Activated CD4-positive, alpha-beta T cell treated with anti-CD3 and anti-CD28 coated beads, Interleukin-2, amount 10 ng/mL, durations not matched to agents 7 days and 5 days (primary cell): ENCODE measurements around the gene ELOVL2. TPM values are rescaled to one million over a fixed set of nuclear protein-coding genes. Genes with fewer than 3 reads are reported as not detected.

Experiments used
- CTCF ChIA-PET: fragments of 350-600 bp; sonication (Branson Sonifier 250); formaldehyde crosslinking; loops from one replicate; lab custom pipeline; 2021; ENCODE audit warnings: antibody characterized with exemption; lab: Charles Lee
- POLR2A ChIA-PET: fragments of 350-600 bp; sonication (Branson Sonifier 250); formaldehyde crosslinking; loops from one replicate; lab custom pipeline; 2021; ENCODE audit warnings: antibody characterized with exemption; lab: Charles Lee
- DNase-seq: peaks from one replicate; pipeline ENCODE4 v3.0.0-alpha.2; 2020
- H3K27ac Mint-ChIP-seq: one replicate; pipeline ENCODE4 v1.8.0; 2021; ENCODE audit warnings: mild to moderate bottlenecking, moderate library complexity, mixed read lengths
- H3K27me3 Mint-ChIP-seq: one replicate; pipeline ENCODE4 v1.8.0; 2021; ENCODE audit warnings: mixed read lengths
- H3K36me3 Mint-ChIP-seq: one replicate; pipeline ENCODE4 v1.8.0; 2021; ENCODE audit warnings: low read depth, mixed read lengths
- H3K4me1 Mint-ChIP-seq: one replicate; pipeline ENCODE4 v1.8.0; 2021; ENCODE audit warnings: mixed read lengths
- H3K4me3 Mint-ChIP-seq: one replicate; pipeline ENCODE4 v1.8.0; 2021; ENCODE audit warnings: mild to moderate bottlenecking, moderate library complexity, mixed read lengths
- H3K9me3 Mint-ChIP-seq: one replicate; pipeline ENCODE4 v1.8.0; 2021; ENCODE audit warnings: mixed read lengths
- total RNA-seq, 2 experiments: library from RNA; stranded (reverse); gene quantifications; one replicate each; pipeline ENCODE4 v1.2.3, GENCODE V29; 2021

The ELOVL2 gene
- total RNA-seq, 2 experiments from 2014 or later = not detected

GRCh38 chr6:10957414-10957886 lies 86.7 kb downstream of the ELOVL2 start:
- no peaks in the 10 kb centered on the region for H3K4me1 Mint-ChIP-seq
- ChIA-PET POLR2A (no interaction called here), CTCF (no interaction called here)
- DNase-seq = no peak
- H3K36me3 Mint-ChIP-seq = no peaks in the 10 kb centered on the region
- no peak overlapping the region for H3K27ac Mint-ChIP-seq
- H3K4me3 Mint-ChIP-seq = no peak overlapping the region
- peaks cover 14% of the 10 kb centered on the region for H3K27me3 Mint-ChIP-seq
- H3K9me3 Mint-ChIP-seq = no peaks in the 10 kb centered on the region

- H3K27me3 Mint-ChIP-seq = peaks cover 12% of the 10 kb centered on the region
- no peak overlapping the region for H3K27ac Mint-ChIP-seq
- ChIA-PET CTCF (no interaction called here), POLR2A (no interaction called here)
- no peak overlapping the region for H3K4me3 Mint-ChIP-seq
- H3K4me1 Mint-ChIP-seq = no peaks in the 10 kb centered on the region
- H3K36me3 Mint-ChIP-seq = no peaks in the 10 kb centered on the region
- no peak for DNase-seq
- no peaks in the 10 kb centered on the region for H3K9me3 Mint-ChIP-seq
These were observed 87.3 kb downstream of the ELOVL2 start for GRCh38 chr6:10956776-10957175.

- H3K36me3 Mint-ChIP-seq = no peaks in the 10 kb centered on the region
- H3K4me3 Mint-ChIP-seq = no peak overlapping the region
- H3K9me3 Mint-ChIP-seq = no peaks in the 10 kb centered on the region
- peak; percentile 72 for DNase-seq
- no peak overlapping the region for H3K27ac Mint-ChIP-seq
- ChIA-PET POLR2A (no interaction called here), CTCF (interaction anchor here (0.7 to 1.6 kb wide), 8 partner anchors 8 to 628 kb away, joined by 3 to 5 read pairs (median 3); no protein-coding TSS in a partner anchor)
- H3K4me1 Mint-ChIP-seq = no peaks in the 10 kb centered on the region
- peaks cover 10% of the 10 kb centered on the region for H3K27me3 Mint-ChIP-seq
These were observed 89.5 kb downstream of the ELOVL2 start for GRCh38 chr6:10954590-10955010.

DNA sequence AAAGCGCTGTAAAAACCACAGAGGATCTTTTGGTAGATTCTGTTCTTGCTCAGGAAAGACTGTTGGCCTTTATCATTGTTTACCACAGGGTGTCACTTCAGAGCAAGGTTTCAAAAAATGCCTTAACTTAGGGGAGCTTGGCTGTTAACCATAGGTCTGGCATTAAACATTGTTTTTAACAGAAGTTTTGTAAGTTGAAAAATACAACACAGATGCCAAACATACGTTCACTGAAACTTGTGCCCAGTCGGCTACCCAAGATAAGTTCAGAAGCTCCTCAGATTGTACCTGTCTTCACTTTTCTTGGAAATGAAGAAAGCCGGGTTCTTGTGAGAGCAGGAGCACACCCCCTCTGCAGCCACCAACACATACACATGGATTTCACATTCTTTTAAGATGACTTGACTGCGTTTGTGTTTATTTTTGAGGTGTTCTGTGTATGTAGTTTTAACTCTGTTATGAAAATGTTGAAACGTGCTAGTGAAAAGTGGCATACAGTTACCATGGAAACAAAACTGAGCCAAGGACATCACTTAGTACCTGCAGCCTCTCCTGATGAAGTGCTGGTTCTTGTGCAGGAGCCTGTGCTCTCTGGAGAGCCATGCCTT lies 92.3 kb downstream of the ELOVL2 start:
- POLR2A ChIA-PET = no interaction called here
- Mint-ChIP-seq H3K36me3 (no peaks in the 10 kb centered on the region), H3K27me3 (peaks cover 16% of the 10 kb centered on the region), H3K4me3 (no peak overlapping the region), H3K9me3 (no peaks in the 10 kb centered on the region), H3K4me1 (no peaks in the 10 kb centered on the region), H3K27ac (no peak overlapping the region)
- CTCF ChIA-PET = no interaction called here
- no peak for DNase-seq

GRCh38 chr6:10949579-10950490 lies 94.3 kb downstream of the ELOVL2 start:
- no peak overlapping the region for H3K27ac Mint-ChIP-seq
- H3K9me3 Mint-ChIP-seq = no peaks in the 10 kb centered on the region
- H3K36me3 Mint-ChIP-seq = no peaks in the 10 kb centered on the region
- peaks cover 21% of the 10 kb centered on the region for H3K27me3 Mint-ChIP-seq
- H3K4me3 Mint-ChIP-seq = no peak overlapping the region
- no peaks in the 10 kb centered on the region for H3K4me1 Mint-ChIP-seq
- no peak for DNase-seq
- ChIA-PET CTCF (no interaction called here), POLR2A (no interaction called here)

DNA sequence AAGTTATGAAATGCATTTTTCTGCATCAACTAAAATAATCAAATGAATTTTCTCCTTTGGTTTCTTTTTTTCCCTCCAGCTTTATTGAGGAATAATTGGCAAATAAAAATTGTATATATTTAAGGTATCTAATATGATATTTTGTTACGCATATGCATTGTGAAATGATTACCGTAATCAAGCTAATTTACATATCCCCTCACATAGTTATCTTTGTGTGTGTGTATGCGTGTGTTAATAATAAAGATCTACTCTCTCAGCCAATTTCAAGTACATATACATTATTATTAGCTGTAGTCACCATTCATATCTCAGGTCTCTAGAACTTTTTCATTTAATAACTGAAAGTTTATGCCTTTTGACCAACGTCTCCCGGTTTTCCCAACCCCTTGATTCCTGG lies 96.1 kb downstream of the ELOVL2 start:
- Mint-ChIP-seq H3K9me3 (no peaks in the 10 kb centered on the region), H3K27me3 (peaks cover 25% of the 10 kb centered on the region), H3K4me3 (no peak overlapping the region), H3K4me1 (no peaks in the 10 kb centered on the region), H3K27ac (no peak overlapping the region), H3K36me3 (no peaks in the 10 kb centered on the region)
- no peak for DNase-seq
- CTCF ChIA-PET = no interaction called here
- POLR2A ChIA-PET = no interaction called here

DNA sequence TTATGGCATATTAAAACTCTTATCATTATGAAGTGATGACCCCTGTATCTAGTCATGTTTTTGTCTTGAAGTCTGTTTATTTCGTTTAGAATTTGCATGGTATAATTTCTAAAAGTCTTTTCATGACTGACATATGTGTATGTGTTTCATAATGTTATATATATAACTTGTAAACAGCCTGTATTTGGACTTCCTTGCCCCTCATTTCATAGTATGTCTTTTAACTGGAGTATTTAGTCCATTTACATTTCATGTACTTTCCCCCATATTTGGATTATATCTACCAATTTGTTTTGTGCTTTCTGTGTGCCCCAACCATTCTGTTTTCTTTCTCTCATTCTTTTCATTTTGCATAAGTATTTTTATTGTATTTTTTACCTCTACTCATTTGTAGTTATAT lies 98.3 kb downstream of the ELOVL2 start:
- Mint-ChIP-seq H3K4me1 (no peaks in the 10 kb centered on the region), H3K4me3 (no peak overlapping the region), H3K27me3 (peaks cover 26% of the 10 kb centered on the region), H3K27ac (no peak overlapping the region), H3K9me3 (no peaks in the 10 kb centered on the region), H3K36me3 (no peaks in the 10 kb centered on the region)
- no peak for DNase-seq
- ChIA-PET POLR2A (no interaction called here), CTCF (no interaction called here)

DNA sequence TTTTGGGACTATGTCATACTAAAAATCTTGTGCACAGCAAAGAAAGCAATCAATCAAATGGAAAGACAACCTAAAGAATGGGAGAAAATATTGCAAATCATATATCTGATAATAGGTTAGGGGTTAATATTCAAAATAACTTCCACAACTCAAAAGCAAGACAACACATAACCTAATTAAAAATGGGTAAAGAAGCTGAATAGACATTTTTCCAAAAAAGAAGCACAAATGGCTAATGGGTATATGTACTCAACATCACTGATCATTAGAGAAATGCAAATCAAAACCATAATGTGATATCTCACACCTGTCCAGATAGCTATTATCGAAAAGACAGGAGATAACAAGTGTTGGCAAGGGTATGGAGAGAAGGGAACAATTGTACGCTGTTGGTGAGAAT lies 104.3 kb downstream of the ELOVL2 start:
- ChIA-PET POLR2A (no interaction called here), CTCF (no interaction called here)
- DNase-seq = no peak
- no peaks in the 10 kb centered on the region for H3K9me3 Mint-ChIP-seq
- no peaks in the 10 kb centered on the region for H3K36me3 Mint-ChIP-seq
- H3K27me3 Mint-ChIP-seq = peaks cover 26% of the 10 kb centered on the region
- H3K4me1 Mint-ChIP-seq = no peaks in the 10 kb centered on the region
- no peak overlapping the region for H3K27ac Mint-ChIP-seq
- no peak overlapping the region for H3K4me3 Mint-ChIP-seq

GRCh38 chr6:10933126-10933525 lies 111.0 kb downstream of the ELOVL2 start:
- Mint-ChIP-seq H3K9me3 (no peaks in the 10 kb centered on the region), H3K4me3 (no peak overlapping the region), H3K36me3 (no peaks in the 10 kb centered on the region), H3K27ac (no peak overlapping the region), H3K27me3 (peaks cover 12% of the 10 kb centered on the region), H3K4me1 (no peaks in the 10 kb centered on the region)
- no peak for DNase-seq
- POLR2A ChIA-PET = no interaction called here
- CTCF ChIA-PET = no interaction called here

Other genes with a start within 250 kb of the ELOVL2 start
- gene MAK, start 205.8 kb downstream of the ELOVL2 start, total RNA-seq = under 1 TPM in 1 of 2 experiments, not detected in 1; 0.07 TPM
- gene GCM2, start 162.3 kb downstream of the ELOVL2 start, total RNA-seq = not detected
- gene SYCP2L, start 157.3 kb downstream of the ELOVL2 start, total RNA-seq = under 1 TPM; 0.25 to 0.37 TPM
- gene SMIM13, start 49.5 kb upstream of the ELOVL2 start, total RNA-seq = 1 to 10 TPM; 7.9 to 9.2 TPM
- gene ERVFRD-1, start 67.4 kb upstream of the ELOVL2 start, total RNA-seq = not detected
- gene NEDD9, start 188.4 kb upstream of the ELOVL2 start, total RNA-seq = 10 to 100 TPM; 42.7 to 47.7 TPM